GM19463 (cell line): ENCODE results near the gene BEND7.
"Not testable (repeated sequence)": the region's sequence is repeated elsewhere in the genome, so short reads cannot be mapped to it uniquely, and the experiment has no call there.

Experiments
- ATAC-seq: cut with Tn5 transposase; IDR thresholded peaks from one replicate; pipeline ENCODE4 v1.9.1; 2021; ENCODE audit warnings: mild to moderate bottlenecking, moderate library complexity; ENCODE audit not compliant: unreplicated experiment

Gene BEND7

DNA sequence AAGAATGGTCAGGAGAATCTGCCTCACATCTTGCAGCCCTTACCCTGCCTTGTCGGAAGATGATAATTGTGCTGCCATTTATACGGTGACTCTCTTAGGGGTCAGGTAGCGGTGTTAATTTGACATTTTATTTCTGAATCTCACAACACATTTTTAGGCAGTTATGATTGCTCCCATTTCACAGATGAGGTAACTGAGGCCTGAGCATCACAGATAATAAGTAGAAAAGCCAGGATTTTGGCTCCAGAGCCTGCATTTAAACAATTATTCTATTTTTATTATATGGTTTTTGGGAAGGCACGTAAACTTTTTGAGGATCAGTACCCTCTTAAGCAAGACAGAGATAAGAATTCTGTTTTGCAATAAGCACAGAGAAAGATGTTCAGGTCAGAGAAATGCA is 103.4 kb downstream of the BEND7 start:
- ATAC-seq, result no peak

DNA sequence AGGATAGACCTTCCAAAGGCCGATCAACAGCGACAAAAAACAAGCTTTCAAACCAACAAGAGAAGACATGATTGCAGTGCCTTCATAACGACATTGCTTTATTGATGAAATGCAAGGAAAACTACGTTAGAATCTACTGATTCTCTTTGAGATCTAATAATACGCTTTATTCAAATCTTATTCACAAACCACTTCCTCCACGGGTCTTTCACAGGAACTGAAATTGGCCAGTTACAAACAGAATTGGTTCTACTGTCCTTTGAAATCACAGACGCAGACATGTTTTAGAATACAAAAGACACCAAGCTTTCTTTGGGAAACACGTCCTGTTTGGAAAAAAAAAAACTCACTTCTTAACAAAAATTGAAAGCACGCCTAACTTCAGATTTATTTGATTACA is 106.0 kb downstream of the BEND7 start:
- ATAC-seq, result no peak

DNA sequence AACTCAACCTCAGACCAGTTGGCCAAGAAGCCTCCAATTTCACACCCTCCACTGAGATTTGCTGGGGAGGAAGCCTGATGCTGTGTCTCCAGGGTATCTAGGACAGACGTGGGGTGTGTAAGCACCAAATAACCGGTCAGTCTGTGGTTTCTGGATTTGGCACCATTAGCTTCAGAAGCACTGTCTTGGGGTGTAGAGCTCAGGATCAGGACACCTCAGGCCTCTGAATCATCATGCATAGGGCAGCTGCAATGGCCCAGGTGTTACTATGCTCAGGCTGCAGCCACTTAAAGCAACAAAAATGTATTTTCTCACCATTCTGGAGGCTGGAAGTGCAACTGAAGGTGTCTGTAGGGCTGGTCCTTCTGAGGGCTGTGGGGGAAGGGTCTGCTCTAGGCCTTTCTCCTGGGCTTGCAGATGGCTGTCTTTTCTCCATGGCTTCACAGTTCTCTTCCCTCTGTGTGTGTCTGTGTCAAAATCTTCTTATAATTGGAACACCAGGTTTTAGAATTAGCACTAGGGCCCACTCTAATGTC is 107.4 kb downstream of the BEND7 start:
- ATAC-seq, result no peak

DNA sequence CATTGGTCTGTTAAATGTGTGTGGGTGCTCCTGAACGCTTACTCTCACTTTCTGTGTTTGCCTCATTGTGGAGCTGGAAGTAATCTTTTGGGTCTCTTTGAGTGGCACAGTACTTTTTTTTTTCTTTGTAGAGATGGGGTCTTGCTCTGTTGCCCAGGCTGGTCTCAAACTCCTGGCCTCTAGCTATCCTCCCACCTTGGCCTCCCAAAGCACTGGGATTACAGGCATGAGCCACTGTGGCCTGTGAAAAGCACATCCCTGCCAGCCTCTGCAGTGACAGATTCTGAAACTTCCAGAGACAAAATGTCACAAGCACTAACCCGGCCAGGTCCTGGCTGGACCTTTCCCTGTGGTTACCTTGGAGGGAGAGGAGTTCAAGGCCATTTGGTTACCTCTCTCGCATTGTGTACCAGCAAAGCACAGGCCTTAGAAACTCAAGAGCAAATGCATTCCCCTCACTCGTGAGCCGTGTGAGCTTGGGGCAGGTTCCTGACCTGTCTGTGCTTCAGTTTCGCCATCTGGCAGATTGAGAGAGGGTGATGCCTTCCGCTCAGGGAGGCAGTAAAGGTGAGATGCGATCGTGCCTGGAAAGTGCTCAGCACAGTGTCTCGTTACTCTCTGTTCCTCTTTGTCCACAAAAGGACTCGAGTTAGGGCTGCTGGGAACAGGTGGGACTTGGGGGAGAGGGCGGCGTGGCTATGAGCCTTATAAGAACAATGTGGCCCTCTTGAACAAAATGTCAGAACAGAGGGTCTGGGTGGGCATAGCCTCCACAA is 108.1 kb downstream of the BEND7 start:
- ATAC-seq, result no peak

DNA sequence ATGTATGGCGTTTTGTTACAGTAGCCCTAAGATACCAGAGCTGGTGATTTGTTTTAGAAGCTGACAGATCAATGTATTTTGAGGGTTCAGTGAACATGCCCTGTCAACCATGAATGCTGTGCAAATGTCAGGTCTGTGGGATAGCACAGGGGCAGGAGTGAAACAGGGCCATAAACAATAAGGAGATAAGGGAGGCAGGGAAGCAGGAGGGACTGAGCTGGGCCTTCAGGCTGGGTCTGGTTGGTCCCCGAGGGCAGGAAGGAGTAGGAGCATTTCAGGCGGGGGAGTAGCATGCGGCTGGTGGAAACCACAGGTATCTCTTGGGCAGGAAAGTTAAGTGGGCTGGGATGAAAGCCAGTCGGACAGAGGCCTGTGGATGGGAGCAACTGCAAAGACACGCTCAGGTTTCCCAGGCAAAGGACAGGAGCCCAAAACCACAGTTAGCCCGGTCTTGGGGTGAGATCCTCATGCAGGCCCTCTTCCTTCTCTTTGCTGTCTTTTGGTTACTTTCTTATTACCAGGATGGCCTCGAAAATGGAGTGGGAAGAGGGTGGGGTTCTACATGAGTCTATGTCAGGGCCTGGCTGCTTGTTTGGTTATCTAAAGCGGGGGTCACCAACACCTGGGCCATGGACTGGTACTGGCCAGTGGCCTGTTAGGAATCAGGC is 111.2 kb downstream of the BEND7 start:
- no peak for ATAC-seq

DNA sequence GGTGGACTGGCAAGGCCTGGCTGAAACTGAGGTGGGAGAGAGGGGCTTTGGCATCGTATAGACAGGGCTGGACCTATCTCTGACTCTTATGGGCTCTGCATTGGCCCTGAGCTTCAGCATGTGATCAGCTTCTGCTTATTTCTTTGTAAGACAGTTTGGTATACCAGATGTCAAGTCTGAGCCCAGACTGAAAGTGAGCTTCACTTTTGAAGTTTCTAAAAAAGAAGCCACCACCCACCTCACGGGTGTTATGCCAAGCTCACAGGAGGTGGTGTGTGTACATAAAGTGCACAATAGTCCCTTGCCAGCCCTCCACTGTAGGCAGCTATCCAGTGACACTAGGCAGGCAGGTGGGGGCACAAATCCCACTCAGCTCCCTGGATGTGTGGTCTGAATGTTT is 112.1 kb downstream of the BEND7 start:
- ATAC-seq, result no peak

DNA sequence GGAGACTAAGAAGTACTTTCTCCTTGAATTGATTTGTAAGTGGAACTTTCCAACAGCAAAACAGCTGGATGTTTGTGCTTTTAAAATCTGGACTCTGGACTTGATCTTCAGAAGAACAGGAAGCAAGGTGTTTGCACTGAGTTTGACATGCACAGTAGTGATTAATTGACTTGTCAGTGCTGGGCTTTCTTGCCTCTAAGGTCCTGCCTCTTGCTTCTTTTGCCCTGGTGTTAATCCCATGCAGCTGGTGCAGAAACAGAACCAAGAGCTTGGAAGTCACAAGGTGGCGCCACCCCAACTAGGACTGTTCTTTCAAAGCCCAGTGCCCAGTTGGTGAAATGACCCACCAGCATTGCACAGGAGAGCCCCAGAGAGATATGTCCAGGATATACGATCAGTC is 114.0 kb downstream of the BEND7 start:
- no peak for ATAC-seq

DNA sequence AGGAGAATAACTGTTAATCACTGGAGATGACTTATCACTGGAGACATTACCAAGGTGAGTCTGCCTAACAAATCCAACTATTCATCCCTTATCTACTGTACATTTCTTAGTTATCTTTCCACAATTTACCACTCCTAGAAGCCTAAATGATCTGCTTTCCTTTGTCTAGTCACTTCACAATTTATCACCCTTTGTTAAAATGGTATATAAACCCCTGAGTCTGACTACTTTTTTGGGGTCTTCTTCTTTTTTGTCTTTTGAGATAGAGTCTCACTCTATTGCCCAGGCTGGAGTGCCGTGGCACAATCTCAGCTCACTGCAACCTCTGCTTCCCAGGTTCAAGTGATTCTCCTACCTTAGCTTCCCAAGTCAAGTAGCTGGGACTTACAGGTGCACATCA is 114.7 kb downstream of the BEND7 start:
- no peak for ATAC-seq

DNA sequence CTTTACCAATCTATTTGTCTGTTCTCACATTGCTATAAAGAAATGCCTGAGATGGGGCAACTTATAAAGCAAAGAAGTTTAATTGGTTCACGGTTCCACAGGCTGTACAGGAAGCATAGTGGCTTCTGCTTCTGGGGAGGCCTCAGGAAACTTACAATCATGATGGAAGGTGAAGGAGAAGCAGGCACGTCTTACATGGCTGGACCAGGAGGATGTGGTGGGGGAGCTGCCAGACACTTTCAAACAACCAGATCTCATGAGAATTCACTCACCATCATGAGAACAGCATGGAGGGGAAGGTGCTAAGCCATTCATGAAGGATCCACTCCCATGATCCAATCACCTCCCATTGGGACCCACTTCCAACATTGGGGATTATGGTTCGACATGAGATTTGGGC is 115.9 kb downstream of the BEND7 start:
- ATAC-seq, result no peak

DNA sequence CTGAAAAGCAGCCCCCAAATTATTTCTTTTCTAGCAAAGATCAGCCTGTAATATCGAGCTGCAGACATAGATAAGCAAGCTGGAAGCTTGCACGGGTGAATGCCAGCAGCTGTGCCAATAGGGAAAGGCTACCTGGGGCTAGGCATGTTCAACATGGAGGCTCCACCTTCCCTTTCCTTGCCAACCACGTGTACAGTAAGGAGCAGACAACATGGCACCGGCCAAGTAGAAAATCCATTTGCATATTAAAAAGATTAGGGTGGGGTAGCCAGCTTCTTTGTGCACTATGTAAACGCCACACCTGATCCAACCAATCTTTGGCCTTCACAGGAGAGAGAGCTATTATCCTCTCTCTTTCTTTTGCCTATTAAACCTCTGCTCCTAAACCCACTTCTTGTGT is 124.0 kb downstream of the BEND7 start:
- no peak for ATAC-seq

DNA sequence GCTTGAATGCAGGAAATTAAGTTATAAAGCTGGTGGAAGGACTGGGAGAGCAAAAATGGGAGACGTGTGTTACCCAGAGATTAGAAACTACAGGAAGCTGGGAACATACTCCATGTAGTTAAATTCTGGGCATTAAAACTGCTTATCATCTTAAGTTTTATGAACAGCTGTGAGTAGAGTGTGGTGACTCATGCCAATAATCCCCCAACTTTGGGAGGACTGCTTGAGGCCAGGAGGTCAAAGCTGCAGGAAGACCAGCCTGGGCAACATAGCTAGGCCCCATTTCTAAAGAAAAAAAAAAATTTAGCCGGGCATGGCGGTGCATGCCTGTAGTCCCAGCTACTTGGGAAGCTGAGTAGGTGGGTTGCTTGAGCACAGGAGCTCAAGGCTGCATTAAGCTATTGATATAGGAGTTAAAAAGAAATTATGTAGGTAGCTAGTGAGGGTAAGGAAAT is 124.5 kb downstream of the BEND7 start:
- ATAC-seq, result no peak

DNA sequence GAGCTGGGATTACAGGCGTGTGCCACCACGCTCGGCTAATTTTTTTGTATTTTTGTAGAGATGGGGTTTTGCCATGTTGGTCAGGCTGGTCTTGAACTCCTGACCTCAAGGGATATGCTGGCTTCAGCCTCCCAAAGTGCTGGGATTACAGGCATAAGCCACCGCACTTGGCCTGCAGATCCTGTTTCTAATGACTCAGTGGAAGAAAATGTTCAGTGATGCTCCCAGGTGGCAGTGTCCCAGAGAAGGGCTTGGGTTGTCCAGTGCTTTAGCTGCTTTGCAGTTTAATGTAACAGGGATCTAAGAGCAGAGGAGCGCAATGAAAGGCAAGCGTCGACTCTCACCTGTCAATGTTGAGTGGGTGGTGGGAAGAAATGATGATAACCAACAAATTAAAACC is 125.4 kb downstream of the BEND7 start:
- ATAC-seq, result not testable (repeated sequence)

DNA sequence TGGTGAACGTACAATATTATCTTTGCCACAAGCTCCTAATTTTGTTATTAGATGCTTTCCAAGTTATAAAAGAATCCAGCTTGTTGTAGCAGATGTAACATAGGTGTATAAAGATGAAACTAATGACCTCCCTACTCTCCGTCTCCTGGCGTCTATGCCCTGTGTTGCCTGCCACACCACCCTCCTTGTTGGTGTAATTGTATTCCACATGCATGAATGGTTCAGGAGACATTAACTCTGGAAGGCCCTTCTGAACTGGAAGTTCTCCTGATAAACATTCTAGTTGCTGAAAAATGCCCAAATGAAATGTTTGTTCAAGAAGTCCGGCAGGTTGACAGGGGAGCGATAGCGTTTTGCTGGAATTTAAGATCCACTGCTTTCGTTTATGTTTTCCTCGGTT is 126.8 kb downstream of the BEND7 start:
- ATAC-seq, result no peak

DNA sequence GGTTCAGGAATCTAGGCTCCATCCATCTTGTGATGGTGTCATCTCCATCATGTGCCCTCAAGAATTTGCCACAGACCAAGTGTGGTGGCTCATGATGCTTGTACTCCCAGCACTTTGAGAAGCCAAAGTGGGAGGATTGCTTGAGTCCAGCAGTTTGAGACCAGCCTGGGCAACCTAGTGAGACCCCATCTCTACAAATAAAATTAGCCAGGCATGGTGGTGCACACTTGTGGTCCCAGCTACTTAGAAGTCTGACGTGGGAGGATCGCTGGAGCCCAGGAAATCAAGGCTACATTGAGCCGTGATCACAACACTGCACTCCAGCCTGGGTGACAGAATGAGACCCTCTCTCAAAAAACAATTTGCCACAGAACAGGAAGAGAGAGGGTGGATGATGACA is 127.7 kb downstream of the BEND7 start:
- no peak for ATAC-seq

DNA sequence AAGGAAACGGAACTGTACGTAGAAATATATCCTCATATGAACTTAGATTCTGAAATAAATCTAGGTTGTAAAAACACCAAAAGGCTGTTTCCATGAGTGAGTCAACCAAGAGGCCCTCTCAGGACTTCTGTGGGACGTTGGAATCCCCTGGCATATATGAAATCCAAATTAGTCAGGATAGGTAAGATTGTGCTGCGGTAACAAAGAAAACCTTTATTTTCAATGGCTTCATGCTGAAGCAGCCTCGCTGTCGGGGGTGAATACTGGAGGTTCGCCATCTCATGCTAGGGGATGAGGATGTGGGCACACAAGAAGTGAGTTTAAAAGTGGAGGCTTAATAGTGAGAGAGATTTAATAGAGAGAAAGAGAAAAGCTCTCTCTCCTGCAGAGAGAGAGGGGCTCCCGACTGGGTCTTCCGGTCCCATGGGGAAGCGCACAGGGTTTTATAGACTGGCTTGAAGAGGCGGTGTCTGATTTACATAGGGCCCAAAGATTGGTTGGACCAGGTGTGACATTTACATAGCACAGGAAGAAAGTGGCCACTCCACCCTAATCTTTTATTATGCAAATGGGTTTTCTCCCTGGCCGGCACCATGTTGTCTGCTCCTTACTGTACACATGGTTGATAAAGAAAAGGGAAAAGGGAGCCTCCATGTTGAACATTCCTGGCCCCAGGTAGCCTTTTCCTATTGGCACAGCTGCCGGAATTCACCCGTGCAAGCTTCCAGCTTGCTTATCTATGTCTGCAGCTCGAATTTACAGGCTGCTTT is 128.4 kb downstream of the BEND7 start:
- no peak for ATAC-seq

DNA sequence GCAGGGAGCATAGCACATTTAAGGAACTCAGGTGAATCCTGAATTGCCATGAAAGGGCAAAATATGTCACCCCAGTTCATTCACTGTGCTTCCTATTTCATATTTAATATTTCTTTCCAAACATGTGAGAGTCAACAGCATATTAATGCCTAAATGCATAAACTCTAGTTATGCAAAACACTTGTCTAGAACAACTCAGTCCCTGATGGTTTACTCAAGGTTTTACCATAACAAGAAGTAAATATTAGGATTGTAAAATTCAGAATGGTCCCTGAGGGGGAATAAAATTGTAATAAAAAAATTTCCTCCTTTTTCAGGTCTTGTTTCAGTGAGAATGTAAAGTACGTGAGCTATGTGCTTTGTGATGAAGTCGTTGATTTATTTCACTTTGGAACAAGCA is 129.1 kb downstream of the BEND7 start:
- no peak for ATAC-seq

DNA sequence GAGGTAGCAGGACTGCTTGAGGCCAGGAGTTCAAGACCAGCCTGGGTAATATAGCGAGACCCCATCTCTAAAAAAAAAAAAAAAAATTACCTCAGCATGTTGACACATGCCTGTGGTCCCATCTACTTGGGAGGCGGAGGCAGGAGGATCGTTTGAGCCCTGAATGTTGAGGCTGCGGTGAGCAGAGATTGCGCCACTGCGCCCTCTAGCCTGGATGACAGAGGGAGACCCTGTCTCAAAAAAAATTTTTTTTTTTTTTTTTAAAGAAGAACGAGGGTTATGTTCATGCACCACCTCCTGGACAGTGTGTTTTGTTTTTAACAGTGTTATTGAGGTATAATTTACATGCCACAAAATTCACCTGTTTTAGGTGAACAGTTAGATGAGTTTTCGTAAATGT is 129.6 kb downstream of the BEND7 start:
- ATAC-seq, result no peak

DNA sequence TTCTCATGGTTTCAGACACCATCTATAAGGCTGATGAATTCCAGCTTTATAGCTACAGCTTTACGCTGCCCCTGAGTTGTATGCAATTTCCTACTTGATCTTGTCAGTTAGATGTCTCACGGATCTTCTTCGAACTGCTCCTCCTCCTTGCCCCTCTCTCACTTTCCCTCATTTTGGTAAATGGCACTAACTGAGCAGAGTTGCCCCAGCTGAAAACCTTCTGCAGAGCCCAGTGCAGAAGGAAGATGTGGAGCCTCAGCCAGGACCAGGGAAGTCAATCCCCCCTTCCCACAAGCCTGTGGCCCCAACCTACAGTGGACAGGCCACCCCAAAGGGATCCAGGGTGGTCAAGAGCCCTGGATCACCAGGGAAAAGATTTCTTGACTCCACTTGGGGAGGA is 131.8 kb downstream of the BEND7 start:
- no peak for ATAC-seq

DNA sequence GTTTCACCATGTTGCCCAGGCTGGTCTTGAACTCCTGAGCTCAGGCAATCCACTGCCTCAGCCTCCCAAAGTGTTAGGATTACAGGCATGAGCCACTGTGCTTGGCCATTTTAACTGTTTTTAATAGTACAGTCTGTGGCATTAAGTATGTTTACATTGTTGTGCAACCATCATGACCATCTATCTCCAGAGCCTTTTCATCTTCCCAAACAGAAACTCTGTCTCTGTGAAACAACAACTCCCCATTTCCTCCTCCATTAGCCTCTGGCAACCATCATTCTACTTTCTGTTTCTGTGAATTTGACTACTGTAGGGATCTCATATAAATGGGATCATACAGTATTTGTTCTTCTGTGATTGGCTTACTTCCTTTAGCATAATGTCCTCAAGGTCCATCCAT is 132.4 kb downstream of the BEND7 start:
- no peak for ATAC-seq

DNA sequence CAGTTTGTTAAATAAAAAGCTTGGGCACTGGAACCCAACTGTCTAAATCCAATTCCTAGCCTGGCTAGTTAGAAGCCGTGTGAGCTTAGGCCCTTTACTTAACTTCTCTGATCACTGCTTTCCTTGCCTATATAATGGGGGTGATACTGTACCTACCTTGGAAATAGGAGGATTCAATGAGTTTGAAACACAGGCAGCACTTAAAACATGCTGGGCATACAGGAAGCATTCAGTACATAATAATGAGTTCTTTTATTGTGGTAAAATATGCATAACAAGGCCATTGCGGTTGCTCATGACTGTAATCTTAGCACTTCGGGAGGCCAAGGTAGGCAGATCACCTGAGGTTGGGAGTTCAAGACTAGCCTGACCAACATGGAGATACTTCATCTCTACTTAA is 133.3 kb downstream of the BEND7 start:
- ATAC-seq, result no peak

DNA sequence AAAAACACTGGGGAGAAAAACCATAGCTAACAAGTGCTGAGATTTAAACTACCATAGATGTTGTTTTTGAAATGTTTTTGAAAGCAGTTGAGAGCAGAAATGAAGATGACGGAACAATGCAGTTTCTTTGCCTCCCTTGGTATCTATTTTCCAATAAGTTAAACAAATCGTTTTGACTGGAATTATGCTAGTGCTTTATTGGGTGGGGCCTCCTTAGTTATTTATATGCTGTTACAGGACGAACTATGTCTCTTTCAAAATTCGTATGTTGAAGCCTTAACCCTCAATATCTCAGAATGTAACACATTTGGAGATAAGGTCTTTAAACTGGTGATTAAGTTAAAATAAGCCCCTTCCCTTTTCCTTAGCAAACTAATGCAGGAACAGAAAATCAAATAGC is 135.2 kb downstream of the BEND7 start:
- ATAC-seq, result no peak

DNA sequence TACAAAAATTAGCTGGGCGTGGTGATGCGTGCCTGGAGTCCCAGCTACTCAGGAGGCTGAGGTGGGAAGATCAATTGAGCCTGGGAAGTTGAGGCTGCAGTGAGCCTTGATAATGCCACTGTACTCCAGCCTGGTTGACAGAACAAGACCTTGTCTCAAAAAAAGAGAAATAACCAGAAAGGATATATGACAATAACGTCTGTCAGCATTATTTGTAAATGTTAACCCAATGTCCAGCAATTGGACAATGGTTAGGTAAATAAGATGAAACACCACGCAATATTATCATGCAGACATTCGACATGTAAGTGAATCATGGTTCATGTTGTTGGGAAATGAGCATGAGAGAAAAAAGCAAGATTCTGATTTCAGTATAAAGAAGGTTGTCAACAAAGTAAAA is 136.1 kb downstream of the BEND7 start:
- no peak for ATAC-seq
